WTC11 (cell line): Measurements from ENCODE around the gene IRF2. TPM values are rescaled to one million over a fixed set of nuclear protein-coding genes. Genes with fewer than 3 reads are reported as not detected.
A peak's percentile ranks its signal among the peaks of the same experiment; 100 is the strongest.

Experiments
- ATAC-seq: fragments of 200-7000 bp; cut with Tn5 transposase; 2 replicates; pipeline ENCODE4 v1.10.0; 2021; ENCODE audit warnings: mild to moderate bottlenecking, moderate library complexity
- CTCF ChIA-PET: fragments of 300-600 bp; sonication (Branson Sonifier 250); formaldehyde crosslinking; loops from one replicate; lab custom pipeline; 2021; ENCODE audit warnings: antibody characterized with exemption; lab: Charles Lee
- POLR2A ChIA-PET: fragments of 350-600 bp; sonication (Branson Sonifier 250); formaldehyde crosslinking; loops from one replicate; lab custom pipeline; 2021; ENCODE audit warnings: antibody characterized with exemption; lab: Charles Lee
- DNase-seq: peaks from one replicate; pipeline ENCODE4 v3.0.0; 2021; ENCODE audit warnings: low spot score
- H3K27ac Mint-ChIP-seq: 2 replicates; pipeline ENCODE4 v1.8.0; 2021; ENCODE audit warnings: mixed read lengths
- H3K27me3 Mint-ChIP-seq: 2 replicates; pipeline ENCODE4 v1.8.0; 2021; ENCODE audit warnings: low read depth, mild to moderate bottlenecking, moderate library complexity, mixed read lengths
- H3K36me3 Mint-ChIP-seq: 2 replicates; pipeline ENCODE4 v1.8.0; 2021; ENCODE audit warnings: mixed read lengths
- H3K4me1 Mint-ChIP-seq: 2 replicates; pipeline ENCODE4 v1.8.0; 2022; ENCODE audit warnings: mixed read lengths
- H3K4me3 Mint-ChIP-seq: 2 replicates; pipeline ENCODE4 v1.8.0; 2021; ENCODE audit warnings: mild to moderate bottlenecking, moderate library complexity, mixed read lengths
- H3K9me3 Mint-ChIP-seq: 2 replicates; pipeline ENCODE4 v1.8.0; 2021; ENCODE audit warnings: mixed read lengths
- CBFB ChIP-seq: sonication (generic); formaldehyde crosslinking; IDR thresholded peaks from 2 replicates; pipeline ENCODE4 v1.8.1; 2022; ENCODE audit warnings: mild to moderate bottlenecking, low read depth, missing genetic modification reagents
- ELF4 ChIP-seq: sonication (generic); formaldehyde crosslinking; IDR thresholded peaks from 2 replicates; pipeline ENCODE4 v1.8.1; 2022; ENCODE audit warnings: low read depth, mild to moderate bottlenecking, moderate library complexity, missing genetic modification reagents
- ESRRA ChIP-seq: sonication (generic); formaldehyde crosslinking; IDR thresholded peaks from 2 replicates; pipeline ENCODE4 v1.8.1; 2022; ENCODE audit warnings: mild to moderate bottlenecking, missing genetic modification reagents, borderline replicate concordance
- FOXJ3 ChIP-seq: sonication (generic); formaldehyde crosslinking; IDR thresholded peaks from 2 replicates; pipeline ENCODE4 v1.9.0; 2021; ENCODE audit warnings: missing genetic modification reagents, mild to moderate bottlenecking, borderline replicate concordance
- FOXP1 ChIP-seq: sonication (generic); formaldehyde crosslinking; IDR thresholded peaks from 2 replicates; pipeline ENCODE4 v1.8.0; 2022; ENCODE audit warnings: missing genetic modification reagents, mild to moderate bottlenecking, moderate library complexity, borderline replicate concordance
- GABPB1 ChIP-seq: sonication (generic); formaldehyde crosslinking; IDR thresholded peaks from 2 replicates; pipeline ENCODE4 v1.8.1; 2023; ENCODE audit warnings: mild to moderate bottlenecking, missing genetic modification reagents
- HMGA2 ChIP-seq: fragments of 250-450 bp; sonication (Bioruptor Pico); IDR thresholded peaks from 2 replicates; pipeline ENCODE4 v1.4.0; 2021; ENCODE audit warnings: mild to moderate bottlenecking, moderate library complexity
- MXD4 ChIP-seq: fragments of 250-450 bp; sonication (Bioruptor Pico); IDR thresholded peaks from 2 replicates; pipeline ENCODE4 v1.8.0; 2021; ENCODE audit warnings: mild to moderate bottlenecking, moderate library complexity, borderline replicate concordance
- MYBL2 ChIP-seq: sonication (generic); formaldehyde crosslinking; IDR thresholded peaks from 2 replicates; pipeline ENCODE4 v1.8.1; 2023; ENCODE audit warnings: mild to moderate bottlenecking, moderate library complexity, missing genetic modification reagents
- NFYB ChIP-seq: sonication (generic); formaldehyde crosslinking; conservative IDR thresholded peaks from 2 replicates; pipeline ENCODE4 v1.8.0; 2022; ENCODE audit warnings: low read depth, missing genetic modification reagents
- NR1H2 ChIP-seq: sonication (generic); formaldehyde crosslinking; IDR thresholded peaks from 2 replicates; pipeline ENCODE4 v1.9.0; 2021; ENCODE audit warnings: mild to moderate bottlenecking, moderate library complexity, missing genetic modification reagents
- OVOL2 ChIP-seq: fragments of 250-450 bp; sonication (Bioruptor Pico); IDR thresholded peaks from 2 replicates; pipeline ENCODE4 v1.9.0; 2021; ENCODE audit warnings: mild to moderate bottlenecking, borderline replicate concordance
- SMAD3 ChIP-seq: sonication (generic); formaldehyde crosslinking; IDR thresholded peaks from 2 replicates; pipeline ENCODE4 v1.8.0; 2022; ENCODE audit warnings: missing genetic modification reagents, mild to moderate bottlenecking, borderline replicate concordance
- TCF7 ChIP-seq: sonication (generic); formaldehyde crosslinking; IDR thresholded peaks from 2 replicates; pipeline ENCODE4 v1.8.0; 2022; ENCODE audit warnings: mild to moderate bottlenecking, low read depth, missing genetic modification reagents, moderate library complexity
- TP53 ChIP-seq: sonication (generic); formaldehyde crosslinking; IDR thresholded peaks from 2 replicates; pipeline ENCODE4 v1.8.1; 2023; ENCODE audit warnings: mild to moderate bottlenecking, missing genetic modification reagents
- ZNF232 ChIP-seq: sonication (generic); formaldehyde crosslinking; IDR thresholded peaks from 2 replicates; pipeline ENCODE4 v1.8.0; 2022; ENCODE audit warnings: mild to moderate bottlenecking, missing genetic modification reagents
- ZNF263 ChIP-seq: sonication (generic); formaldehyde crosslinking; IDR thresholded peaks from 2 replicates; pipeline ENCODE4 v1.8.1; 2022; ENCODE audit warnings: low read depth, mild to moderate bottlenecking, moderate library complexity, missing genetic modification reagents
- ZNF671 ChIP-seq: fragments of 250-450 bp; sonication (Bioruptor Pico); IDR thresholded peaks from 2 replicates; pipeline ENCODE4 v1.8.0; 2021; ENCODE audit warnings: mild to moderate bottlenecking
- total RNA-seq: library from RNA; stranded (reverse); gene quantifications from 3 replicates; pipeline ENCODE4 v1.2.3, GENCODE V29; 2021
- TF ChIP-seq, protein P1 (sequence below): sonication (generic); formaldehyde crosslinking; IDR thresholded peaks from 2 replicates; pipeline ENCODE4 v1.8.0; 2023; ENCODE audit warnings: mild to moderate bottlenecking, missing genetic modification reagents
- TF ChIP-seq, protein P2 (sequence below): fragments of 250-450 bp; sonication (Bioruptor Pico); IDR thresholded peaks from 2 replicates; pipeline ENCODE4 v1.9.0; 2021; ENCODE audit warnings: moderate library complexity, mild to moderate bottlenecking, inconsistent platforms, borderline replicate concordance
- TF ChIP-seq, protein P3 (sequence below): sonication (generic); formaldehyde crosslinking; conservative IDR thresholded peaks from 2 replicates; pipeline ENCODE4 v1.8.1; 2023; ENCODE audit warnings: mild to moderate bottlenecking, low read depth, missing genetic modification reagents, moderate library complexity
- TF ChIP-seq, protein P4 (sequence below): sonication (generic); formaldehyde crosslinking; conservative IDR thresholded peaks from 2 replicates; pipeline ENCODE4 v1.8.1; 2022; ENCODE audit warnings: mild to moderate bottlenecking, missing genetic modification reagents
- TF ChIP-seq, protein P5 (sequence below): sonication (generic); formaldehyde crosslinking; IDR thresholded peaks from 2 replicates; pipeline ENCODE4 v1.8.0; 2022; ENCODE audit warnings: mild to moderate bottlenecking, missing genetic modification reagents
- TF ChIP-seq, protein P6 (sequence below): sonication (generic); formaldehyde crosslinking; IDR thresholded peaks from 2 replicates; pipeline ENCODE4 v1.8.0; 2023; ENCODE audit warnings: missing genetic modification reagents

The IRF2 gene
- total RNA-seq, 1 experiment from 2014 or later, result 11.8 TPM

GRCh38 chr4:184359888-184360287 lies 114.5 kb downstream of the IRF2 start:
- CTCF ChIA-PET, result interaction anchor here (1.0 kb wide), 1 partner anchor 216 kb away, joined by 3 read pairs; no protein-coding TSS in a partner anchor
- Mint-ChIP-seq H3K27ac (peak overlapping the region; percentile 69), H3K27me3 (no peaks in the 10 kb centered on the region), H3K36me3 (peaks cover 5% of the 10 kb centered on the region; the same call in 1 of the 2 replicates), H3K4me3 (no peak overlapping the region), H3K9me3 (peaks cover 7% of the 10 kb centered on the region), H3K4me1 (peaks cover 26% of the 10 kb centered on the region)
- no peak for TF ChIP-seq GABPB1 (CRISPR knock-in tag)
- TF ChIP-seq, protein P1, sequence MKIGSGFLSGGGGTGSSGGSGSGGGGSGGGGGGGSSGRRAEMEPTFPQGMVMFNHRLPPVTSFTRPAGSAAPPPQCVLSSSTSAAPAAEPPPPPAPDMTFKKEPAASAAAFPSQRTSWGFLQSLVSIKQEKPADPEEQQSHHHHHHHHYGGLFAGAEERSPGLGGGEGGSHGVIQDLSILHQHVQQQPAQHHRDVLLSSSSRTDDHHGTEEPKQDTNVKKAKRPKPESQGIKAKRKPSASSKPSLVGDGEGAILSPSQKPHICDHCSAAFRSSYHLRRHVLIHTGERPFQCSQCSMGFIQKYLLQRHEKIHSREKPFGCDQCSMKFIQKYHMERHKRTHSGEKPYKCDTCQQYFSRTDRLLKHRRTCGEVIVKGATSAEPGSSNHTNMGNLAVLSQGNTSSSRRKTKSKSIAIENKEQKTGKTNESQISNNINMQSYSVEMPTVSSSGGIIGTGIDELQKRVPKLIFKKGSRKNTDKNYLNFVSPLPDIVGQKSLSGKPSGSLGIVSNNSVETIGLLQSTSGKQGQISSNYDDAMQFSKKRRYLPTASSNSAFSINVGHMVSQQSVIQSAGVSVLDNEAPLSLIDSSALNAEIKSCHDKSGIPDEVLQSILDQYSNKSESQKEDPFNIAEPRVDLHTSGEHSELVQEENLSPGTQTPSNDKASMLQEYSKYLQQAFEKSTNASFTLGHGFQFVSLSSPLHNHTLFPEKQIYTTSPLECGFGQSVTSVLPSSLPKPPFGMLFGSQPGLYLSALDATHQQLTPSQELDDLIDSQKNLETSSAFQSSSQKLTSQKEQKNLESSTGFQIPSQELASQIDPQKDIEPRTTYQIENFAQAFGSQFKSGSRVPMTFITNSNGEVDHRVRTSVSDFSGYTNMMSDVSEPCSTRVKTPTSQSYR (CRISPR knock-in tag), result no peak
- TF ChIP-seq, protein P2, sequence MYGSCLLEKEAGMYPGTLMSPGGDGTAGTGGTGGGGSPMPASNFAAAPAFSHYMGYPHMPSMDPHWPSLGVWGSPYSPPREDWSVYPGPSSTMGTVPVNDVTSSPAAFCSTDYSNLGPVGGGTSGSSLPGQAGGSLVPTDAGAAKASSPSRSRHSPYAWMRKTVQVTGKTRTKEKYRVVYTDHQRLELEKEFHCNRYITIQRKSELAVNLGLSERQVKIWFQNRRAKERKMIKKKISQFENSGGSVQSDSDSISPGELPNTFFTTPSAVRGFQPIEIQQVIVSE, result no peak
- TF ChIP-seq TCF7 (CRISPR knock-in tag), result no peak
- no peak for TF ChIP-seq NFYB (CRISPR knock-in tag)
- TF ChIP-seq HMGA2 (CRISPR knock-in tag), result no peak
- no peak for TF ChIP-seq OVOL2
- no peak for TF ChIP-seq MXD4
- no peak for TF ChIP-seq FOXJ3 (CRISPR knock-in tag)
- no peak for TF ChIP-seq ESRRA (CRISPR knock-in tag)
- TF ChIP-seq, protein P3, sequence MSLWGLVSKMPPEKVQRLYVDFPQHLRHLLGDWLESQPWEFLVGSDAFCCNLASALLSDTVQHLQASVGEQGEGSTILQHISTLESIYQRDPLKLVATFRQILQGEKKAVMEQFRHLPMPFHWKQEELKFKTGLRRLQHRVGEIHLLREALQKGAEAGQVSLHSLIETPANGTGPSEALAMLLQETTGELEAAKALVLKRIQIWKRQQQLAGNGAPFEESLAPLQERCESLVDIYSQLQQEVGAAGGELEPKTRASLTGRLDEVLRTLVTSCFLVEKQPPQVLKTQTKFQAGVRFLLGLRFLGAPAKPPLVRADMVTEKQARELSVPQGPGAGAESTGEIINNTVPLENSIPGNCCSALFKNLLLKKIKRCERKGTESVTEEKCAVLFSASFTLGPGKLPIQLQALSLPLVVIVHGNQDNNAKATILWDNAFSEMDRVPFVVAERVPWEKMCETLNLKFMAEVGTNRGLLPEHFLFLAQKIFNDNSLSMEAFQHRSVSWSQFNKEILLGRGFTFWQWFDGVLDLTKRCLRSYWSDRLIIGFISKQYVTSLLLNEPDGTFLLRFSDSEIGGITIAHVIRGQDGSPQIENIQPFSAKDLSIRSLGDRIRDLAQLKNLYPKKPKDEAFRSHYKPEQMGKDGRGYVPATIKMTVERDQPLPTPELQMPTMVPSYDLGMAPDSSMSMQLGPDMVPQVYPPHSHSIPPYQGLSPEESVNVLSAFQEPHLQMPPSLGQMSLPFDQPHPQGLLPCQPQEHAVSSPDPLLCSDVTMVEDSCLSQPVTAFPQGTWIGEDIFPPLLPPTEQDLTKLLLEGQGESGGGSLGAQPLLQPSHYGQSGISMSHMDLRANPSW (CRISPR knock-in tag), result no peak
- TF ChIP-seq MYBL2 (CRISPR knock-in tag), result no peak
- no peak for TF ChIP-seq TP53
- TF ChIP-seq ZNF671, result no peak
- TF ChIP-seq ELF4 (CRISPR knock-in tag), result no peak
- DNase-seq, result no peak
- POLR2A ChIA-PET, result no interaction called here
- no peak for ATAC-seq

DNA sequence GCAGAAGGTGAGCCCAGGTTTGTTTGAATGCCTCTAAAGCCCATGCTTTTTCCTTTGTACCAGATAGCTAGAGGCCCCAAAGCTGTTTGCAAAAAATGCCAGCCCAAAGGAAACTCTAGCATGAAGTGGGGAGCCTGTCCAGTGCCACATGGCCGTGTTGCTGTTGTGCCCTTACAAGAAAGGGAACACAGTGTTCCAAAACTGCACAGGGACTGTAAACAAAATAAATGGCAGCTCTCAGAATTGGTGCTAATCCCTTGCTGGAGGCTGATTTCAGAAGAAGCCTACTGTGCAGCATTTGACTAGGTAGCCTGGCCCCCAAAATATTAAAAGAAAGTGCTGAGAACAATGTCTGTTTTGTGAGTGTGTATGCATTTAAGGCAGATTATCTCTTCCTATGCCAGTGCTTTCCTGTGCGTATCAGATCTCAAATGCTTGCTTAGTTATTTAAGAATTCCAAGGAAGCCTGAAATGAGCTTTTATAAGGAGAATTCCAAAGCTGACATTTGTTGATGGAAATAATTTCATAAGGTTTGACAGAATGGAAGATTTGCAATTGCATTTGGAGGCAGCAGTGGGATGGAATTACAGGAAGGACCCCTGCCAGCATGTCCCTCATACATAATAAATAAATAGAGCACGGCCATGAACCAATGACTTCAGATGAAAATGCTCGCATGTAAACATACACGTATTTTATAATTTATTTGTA lies 115.7 kb downstream of the IRF2 start:
- CTCF ChIA-PET, result interaction anchor here (0.7 kb wide), 1 partner anchor 19 kb away, joined by 3 read pairs; no protein-coding TSS in a partner anchor
- TF ChIP-seq, protein P4, sequence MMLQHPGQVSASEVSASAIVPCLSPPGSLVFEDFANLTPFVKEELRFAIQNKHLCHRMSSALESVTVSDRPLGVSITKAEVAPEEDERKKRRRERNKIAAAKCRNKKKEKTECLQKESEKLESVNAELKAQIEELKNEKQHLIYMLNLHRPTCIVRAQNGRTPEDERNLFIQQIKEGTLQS (CRISPR knock-in tag), result no peak
- TF ChIP-seq FOXP1 (CRISPR knock-in tag) (no peak), ZNF263 (CRISPR knock-in tag) (no peak), SMAD3 (CRISPR knock-in tag) (no peak), NR1H2 (CRISPR knock-in tag) (no peak), CBFB (CRISPR knock-in tag) (no peak), ZNF232 (CRISPR knock-in tag) (no peak)
- TF ChIP-seq, protein P5, sequence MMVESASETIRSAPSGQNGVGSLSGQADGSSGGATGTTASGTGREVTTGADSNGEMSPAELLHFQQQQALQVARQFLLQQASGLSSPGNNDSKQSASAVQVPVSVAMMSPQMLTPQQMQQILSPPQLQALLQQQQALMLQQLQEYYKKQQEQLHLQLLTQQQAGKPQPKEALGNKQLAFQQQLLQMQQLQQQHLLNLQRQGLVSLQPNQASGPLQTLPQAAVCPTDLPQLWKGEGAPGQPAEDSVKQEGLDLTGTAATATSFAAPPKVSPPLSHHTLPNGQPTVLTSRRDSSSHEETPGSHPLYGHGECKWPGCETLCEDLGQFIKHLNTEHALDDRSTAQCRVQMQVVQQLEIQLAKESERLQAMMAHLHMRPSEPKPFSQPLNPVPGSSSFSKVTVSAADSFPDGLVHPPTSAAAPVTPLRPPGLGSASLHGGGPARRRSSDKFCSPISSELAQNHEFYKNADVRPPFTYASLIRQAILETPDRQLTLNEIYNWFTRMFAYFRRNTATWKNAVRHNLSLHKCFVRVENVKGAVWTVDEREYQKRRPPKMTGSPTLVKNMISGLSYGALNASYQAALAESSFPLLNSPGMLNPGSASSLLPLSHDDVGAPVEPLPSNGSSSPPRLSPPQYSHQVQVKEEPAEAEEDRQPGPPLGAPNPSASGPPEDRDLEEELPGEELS, result no peak
- TF ChIP-seq, protein P3 (CRISPR knock-in tag), result no peak
- TF ChIP-seq, protein P6, sequence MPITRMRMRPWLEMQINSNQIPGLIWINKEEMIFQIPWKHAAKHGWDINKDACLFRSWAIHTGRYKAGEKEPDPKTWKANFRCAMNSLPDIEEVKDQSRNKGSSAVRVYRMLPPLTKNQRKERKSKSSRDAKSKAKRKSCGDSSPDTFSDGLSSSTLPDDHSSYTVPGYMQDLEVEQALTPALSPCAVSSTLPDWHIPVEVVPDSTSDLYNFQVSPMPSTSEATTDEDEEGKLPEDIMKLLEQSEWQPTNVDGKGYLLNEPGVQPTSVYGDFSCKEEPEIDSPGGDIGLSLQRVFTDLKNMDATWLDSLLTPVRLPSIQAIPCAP (CRISPR knock-in tag), result no peak

More for the DNA sequence above, 115.7 kb downstream of the IRF2 start:
- Mint-ChIP-seq H3K9me3 (peaks cover 7% of the 10 kb centered on the region), H3K4me1 (peaks cover 26% of the 10 kb centered on the region), H3K27me3 (no peaks in the 10 kb centered on the region), H3K36me3 (peaks cover 5% of the 10 kb centered on the region; the same call in 1 of the 2 replicates), H3K4me3 (no peak overlapping the region), H3K27ac (no peak overlapping the region; the same call in 1 of the 2 replicates)
- POLR2A ChIA-PET, result no interaction called here
- ATAC-seq (no peak), DNase-seq (no peak)
